Right renal pelvis (tissue), 4 donors: ENCODE data around the gene LRSAM1. TPM values are rescaled to one million over a fixed set of nuclear protein-coding genes. Genes with fewer than 3 reads are reported as not detected.

Experiments used
- DNase-seq, 4 donors: peaks; one replicate each; pipeline ENCODE4 v3.0.0-alpha.2; 2013; ENCODE audit warnings: low read depth in 4 of 4, low spot score in 3 of 4, missing footprints in 1 of 4
- polyA plus RNA-seq, 4 donors: library from polyadenylated mRNA; unstranded; fragments of 120-200 nt; gene quantifications; one replicate each; pipeline ENCODE4 v1.2.1, GENCODE V29; 2013; ENCODE audit not compliant: insufficient read length in 4 of 4

LRSAM1 gene
- polyA plus RNA-seq, 4 donors: 12.5 to 18.4 (median 16.8) TPM

DNA sequence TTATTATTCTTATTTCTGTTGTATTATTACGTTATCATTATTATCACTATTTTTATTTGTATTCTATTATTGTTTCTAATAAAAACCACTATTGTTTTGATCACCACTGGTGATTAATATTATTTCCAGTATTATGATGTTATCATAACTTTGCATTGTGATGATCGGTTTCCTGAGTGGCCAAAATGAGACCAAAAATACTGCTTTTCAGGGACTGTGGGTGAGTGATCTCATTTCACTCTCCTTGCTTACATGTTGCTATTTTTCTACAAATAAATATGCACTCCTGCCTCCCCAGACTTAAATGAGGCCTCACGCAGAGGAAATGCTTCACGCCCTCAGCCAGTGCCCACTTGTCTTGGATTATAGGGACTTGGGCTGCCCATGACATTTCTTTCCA is 78.4 kb downstream of the LRSAM1 start:
- DNase-seq: no peak

DNA sequence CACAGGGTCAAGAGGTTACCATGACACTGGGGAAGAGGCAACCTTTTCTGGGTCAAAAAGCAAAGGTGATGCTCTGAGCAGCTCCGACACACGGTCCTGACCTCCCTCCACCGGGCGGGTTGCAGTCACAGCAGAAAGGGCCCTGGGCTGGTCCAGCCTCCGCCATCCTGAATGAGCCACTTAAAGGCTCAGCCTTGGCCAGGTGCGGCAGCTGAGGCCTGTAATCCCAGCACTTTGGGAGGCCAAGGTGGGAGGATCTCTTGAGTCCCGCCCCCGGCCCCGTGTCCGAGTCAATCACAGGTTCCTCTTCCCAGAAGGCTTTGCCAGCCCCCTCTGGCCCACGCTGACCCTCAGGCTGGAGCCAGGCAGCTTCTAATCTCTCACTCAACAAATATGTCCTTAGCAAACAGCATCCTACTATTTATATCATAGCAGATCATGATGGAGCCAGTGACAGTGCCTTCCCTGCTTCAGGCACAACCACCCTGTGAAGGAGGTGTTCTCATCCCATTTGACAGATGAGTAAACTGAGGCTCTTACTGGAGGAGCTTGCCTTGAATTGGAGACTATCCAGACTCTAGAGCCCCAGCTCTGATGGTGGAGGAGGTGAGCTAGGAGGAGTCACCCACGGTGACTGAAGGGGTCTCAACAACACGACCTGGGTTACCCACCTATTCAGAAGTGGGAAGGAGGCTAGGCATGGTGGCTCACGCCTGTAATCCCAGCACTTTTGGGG is 79.1 kb downstream of the LRSAM1 start:
- no peak for DNase-seq

DNA sequence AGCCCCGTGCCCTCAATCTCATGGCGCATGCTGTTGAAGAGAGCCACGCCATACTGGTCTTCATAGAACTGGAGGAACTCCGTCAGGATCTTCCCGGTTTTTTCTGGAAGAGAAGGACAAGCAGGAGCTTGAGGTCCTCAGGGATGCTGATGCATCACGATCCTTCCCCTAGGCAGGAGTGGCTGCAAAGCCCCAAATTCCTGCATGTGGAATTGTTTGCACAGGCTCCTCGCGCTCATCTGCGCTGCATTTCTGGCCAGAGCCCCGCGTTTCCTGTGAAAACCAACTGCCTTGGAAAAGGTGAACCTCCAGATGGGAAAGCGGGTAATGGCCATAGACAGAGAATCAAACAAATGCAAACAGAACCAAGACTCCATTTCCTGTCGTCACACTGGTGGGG is 80.4 kb downstream of the LRSAM1 start:
- DNase-seq: no peak

DNA sequence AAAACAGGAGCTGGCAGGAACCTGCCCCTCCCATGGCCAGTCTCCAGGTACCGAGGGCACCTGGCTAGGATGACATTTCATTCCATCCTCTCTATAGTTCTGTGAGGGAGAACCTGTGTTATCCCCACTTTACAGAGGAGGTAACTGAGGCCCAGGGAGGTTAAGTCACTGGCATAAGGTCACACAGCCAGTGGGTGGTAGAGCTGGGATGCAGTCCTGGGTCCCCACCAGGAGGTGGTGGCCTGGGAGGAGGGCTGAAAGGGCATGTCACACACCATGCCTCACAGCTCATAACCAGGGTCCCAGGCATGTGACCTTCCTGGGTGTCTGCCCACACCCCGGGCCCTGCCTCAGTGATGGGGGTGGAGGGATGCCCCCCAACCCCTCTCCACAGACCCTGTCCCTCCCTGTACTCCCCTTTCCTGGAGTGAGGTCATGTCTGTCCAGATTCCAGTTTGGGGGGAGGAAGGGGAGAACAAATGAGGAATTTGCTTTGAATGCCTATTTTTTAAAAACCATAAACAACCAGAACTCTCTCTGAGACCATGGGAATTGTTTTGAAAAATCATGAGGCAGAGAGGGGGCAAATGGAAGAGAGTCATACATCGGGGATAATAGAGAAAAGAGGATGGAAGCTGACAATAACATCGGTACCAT is 83.1 kb downstream of the LRSAM1 start:
- no peak for DNase-seq

DNA sequence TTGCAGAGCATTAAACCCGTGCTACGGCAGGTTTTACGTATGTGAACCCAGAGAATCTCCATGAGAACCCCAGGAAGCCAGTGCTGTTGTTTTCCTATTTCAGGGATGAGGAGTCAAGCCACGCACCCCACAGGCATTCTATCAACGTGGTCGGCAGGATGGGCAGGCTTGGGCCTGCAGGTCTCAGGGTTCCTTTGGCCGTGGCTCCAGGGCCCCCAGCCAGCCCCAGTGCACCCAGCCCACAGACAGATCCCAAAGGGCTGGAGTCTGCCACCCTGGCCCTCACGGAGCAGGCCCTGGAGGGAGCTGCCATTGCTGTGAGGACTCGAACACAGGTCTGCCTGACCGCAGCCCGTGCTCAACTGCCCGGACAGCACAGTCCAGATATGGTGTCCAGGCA is 83.6 kb downstream of the LRSAM1 start:
- DNase-seq: no peak

DNA sequence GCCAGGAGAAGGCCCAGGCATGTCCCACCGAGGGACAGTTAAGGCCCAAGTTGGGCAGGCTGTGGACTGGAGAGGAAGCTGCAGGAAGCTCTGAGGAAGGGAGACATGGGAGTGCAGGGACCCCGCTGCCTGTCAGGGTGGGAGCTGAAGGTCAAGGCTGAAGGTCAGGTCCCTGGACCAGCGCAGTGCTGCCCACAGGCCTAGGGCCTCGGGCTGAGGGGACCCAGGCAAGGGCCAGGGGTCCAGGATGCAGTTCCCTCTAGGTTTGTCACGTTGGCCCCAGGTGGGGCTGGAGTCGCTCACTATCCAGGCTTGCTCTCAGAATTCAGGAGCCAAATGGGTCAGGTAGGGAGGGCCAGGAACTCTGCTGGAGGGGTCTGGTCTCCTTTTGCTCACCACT is 84.1 kb downstream of the LRSAM1 start:
- no peak for DNase-seq

DNA sequence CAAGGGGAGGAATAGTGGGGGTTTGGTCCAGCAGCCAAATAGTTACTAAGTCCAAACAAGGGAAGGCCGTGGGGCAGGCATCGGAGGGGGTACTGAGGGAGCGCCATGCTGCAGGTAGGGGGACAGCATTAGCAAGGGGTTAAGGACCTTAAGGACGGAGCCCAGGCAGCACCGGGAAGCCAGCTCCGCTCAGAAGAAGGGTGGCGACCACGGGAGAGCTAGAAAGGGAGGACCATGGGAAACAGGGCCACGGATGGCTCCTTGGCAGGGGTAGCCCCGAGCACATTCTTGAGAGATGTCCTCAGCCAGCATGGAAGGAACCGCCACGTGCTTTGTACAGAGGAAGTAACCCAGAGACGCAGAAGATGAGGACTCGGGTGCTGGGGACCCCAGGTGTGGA is 84.5 kb downstream of the LRSAM1 start:
- no peak for DNase-seq

DNA sequence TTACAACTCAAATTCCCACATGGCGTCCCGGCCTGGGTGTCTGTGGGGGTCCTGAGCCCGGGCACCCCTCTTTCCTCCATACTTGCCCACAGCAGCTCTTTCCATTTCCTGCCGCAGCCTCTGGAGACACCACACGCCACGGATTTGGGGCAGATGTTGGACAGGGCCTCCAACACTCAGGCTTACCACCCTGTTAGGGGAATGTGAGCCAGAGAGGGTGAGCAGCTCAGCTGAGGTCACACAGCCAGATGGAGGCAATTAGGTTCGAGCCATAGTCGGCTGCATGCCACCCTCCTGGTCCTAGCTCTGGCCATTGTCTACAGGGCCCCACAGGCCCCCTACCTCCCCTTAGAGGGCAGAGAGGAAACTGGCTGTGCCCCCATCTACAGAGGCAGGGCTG is 85.2 kb downstream of the LRSAM1 start:
- DNase-seq: no peak

DNA sequence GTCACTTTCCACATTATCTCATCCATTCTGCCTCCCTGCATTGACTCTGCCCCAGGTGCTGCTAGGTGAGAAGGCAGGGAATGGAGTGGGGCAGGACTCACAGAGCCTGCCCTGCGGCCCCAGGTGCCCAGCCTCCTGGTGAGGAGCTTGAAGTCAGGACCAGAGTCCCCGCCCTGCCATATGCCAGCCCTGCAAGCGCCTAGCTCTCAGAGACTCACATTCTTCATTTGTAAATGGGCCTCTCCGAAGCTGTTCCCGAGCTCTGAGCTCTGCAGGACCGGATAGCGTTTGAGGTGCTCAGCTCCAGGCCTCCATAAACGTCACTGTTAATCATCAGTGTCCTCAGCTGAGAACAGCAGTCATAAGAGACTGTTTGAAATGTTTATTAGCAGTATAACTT is 85.7 kb downstream of the LRSAM1 start:
- no peak for DNase-seq

DNA sequence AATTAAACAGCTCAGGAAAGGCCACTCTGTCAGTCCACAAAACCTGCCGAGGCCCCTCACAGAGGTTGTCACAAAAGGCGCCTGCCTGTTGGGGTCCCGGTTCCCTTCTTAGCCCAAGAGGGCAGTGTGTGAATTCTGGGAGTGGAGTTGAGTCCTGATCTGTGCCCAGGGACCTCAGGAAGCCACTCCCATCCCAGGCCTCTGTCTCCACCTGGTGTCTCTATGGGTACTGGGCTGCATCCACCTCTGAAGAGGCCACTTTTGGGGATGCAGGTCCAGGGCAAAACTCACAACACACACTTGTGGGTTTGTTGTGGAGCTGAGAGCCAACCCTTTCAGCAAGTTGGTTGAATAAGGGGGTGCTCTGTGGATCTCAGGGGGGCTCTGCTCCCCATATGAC is 86.5 kb downstream of the LRSAM1 start:
- DNase-seq: no peak

DNA sequence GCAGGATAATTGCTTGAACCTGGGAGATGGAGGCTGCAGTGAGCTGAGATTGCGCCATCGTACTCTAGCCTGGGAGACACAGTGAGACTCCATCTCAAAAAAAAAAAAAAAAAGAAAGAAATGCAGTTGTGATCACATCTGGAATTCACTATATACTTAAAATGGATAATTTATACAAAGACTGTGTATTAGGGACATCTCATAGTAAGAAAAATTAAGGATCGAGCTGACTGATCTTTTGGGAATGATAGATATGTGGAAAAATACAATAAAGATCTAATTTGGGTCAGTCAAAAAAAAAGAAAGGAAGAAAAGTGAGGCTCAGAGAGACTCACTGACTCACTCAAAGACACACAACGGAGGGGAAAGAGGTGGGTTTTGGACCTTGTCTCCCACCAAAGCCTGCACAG is 87.5 kb downstream of the LRSAM1 start:
- no peak for DNase-seq

DNA sequence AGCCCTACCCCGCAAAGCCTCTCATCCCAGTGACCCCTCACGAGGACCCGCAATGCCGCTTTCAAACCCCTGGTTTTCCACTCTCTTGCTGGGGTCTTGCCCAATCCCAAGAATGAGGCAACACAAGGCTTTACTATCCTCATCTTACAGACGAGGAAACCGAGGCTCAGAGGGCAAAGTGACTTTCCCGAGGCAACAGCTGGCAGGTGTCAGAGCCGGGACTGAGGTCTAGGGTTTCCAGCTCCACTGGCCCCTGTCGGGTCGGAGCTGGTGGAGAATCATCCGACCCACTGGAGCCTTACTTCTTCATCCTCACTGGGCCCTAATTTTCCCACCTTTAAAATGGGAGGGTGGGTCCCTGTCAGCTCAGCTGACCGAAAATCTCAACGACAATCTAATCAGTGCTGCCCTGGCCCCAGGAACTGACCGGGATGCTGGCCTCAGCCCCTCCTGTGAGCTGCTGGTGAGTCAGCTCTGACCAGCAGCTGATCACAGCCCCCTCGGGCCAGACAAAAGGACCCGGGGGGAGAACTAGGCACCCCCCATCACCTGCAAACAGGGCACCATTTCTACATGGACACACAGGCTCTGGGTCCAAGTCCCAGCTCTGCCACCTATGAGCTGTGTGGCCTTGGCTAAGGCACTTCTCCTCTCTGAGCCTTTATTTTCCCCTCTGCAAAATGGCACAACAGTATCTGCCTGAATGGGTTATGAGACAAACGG is 88.1 kb downstream of the LRSAM1 start:
- no peak for DNase-seq

DNA sequence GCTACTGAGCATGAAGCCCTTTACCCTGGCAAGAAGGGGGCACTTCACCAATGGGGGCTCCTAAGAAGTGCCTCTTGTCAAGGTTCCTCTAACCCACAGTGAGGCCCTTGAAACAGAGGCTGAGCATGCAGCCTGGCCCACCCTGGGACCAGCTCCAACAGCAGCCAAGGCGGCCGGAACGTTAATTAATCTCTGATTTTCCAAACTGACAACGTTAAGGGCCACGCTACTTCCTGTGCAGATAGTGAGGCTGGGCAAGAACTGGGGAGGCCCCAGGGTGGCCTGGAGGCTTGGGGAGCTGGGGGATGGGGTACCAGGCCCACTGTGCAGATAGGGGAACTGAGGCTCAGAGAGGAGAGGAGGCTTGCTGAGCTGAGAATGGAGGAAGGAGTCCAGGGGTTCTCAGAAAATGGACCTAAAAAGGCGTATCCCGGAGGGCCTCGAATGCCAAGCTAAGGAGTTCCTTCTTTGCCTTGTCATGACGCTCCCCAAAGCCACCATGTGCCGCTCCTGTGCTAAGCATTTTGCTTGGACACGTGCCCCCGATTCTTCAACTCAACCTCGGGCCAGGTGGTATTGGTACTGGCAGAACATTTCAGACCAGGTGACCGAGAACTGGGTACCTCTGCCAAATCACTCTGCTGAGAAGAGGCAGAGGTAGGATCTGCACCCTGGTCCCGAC is 88.8 kb downstream of the LRSAM1 start:
- DNase-seq: no peak

DNA sequence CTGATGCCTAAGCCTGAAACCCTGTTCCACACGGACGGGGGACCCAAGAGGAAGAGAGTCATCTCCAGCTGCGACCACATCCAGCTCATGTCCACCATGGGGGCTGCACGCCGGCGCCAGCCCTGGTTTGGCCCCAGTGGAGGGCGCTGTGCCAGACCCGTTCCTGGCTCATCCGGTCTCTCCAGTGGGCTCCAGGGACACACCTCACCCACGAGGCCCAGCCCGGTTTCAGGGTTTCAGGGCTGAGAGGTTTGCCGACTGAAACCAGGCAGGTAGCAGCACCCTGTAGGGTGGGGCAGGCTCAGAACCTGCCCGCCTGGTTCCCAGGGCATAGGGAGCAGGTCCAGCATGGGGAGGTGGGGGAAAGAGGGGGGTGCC is 89.3 kb downstream of the LRSAM1 start:
- DNase-seq: no peak

DNA sequence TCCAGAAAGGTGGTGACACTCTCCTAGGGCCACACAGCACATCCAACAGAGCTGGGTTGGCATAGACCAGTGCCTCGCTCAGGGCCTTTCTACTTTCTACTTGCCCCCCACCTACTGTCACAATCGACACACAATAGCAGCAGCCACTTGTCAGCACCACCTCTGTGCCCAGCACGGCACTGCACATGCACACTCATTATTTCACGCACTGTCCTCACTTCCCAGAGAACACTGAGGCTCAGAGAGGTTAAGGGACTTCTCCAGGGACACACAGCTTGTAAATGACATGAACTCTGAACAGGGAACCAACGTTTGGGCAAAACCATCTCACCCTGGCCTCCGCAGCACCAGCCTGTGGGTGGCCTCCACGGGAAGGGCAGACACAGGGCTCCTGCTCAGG is 89.9 kb downstream of the LRSAM1 start:
- no peak for DNase-seq

DNA sequence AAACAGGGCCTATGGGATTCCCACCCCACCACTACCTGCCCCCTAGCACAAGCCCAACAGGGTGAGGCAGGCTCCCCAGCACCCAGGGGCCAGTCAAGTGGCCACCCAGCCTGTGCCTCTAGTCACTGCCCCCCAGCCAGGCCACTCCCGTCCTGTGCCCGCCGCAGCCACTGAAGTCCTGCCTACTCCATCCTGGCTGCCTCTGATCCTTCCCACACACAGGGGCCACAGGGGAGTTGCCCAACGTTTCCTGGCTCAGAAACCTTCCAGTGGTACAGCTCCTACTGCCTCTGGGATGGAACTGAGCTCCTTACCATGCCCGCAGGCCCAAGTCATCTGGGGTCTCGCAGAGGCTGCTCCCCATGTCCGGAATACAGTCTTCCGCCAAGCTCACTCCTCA is 90.6 kb downstream of the LRSAM1 start:
- DNase-seq: no peak

DNA sequence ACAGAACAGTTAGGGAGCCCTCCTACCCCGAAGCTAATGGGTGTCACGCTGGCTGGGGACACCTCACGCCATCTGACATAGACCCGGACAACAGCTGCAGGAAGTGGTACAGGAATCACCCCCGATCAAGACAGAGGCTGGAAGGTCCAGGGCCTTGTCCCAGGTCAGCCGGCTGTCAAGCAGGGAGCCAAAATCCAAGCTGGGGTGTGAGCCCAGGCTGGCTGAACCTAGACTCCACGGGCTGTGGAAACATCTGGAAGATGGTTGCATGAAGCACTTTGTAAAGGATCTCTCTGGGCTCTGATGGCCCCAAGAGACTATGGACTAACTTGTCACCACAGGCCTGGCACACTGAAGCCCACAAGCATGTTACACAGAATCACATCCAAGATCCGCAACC is 91.9 kb downstream of the LRSAM1 start:
- DNase-seq: no peak

DNA sequence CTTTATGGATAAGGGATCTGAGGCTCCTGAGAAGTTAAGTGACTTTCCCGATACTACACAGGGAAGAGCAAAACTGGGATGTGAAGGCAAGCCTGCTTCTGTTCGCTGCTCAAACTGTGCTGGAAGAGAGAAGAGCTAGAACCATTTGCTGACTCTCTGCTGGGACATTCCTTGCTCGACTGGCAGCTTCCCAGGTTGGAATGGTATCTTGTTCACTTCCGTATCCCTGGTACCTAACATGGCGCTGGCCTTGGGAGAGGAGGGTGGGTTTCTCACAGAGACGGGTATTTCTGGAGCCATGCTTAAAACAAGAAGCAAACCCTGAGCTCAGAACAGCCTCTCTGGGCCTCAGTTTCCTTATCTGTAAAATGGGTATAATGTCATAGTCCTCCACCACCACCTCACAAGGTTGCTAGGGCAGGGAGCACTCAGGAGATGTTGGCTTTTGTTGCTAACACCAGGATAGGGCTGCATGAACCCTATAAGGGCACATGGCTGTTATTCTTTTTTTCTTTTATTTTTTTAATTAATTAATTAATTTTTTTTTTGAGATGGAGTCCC is 92.7 kb downstream of the LRSAM1 start:
- DNase-seq: no peak

DNA sequence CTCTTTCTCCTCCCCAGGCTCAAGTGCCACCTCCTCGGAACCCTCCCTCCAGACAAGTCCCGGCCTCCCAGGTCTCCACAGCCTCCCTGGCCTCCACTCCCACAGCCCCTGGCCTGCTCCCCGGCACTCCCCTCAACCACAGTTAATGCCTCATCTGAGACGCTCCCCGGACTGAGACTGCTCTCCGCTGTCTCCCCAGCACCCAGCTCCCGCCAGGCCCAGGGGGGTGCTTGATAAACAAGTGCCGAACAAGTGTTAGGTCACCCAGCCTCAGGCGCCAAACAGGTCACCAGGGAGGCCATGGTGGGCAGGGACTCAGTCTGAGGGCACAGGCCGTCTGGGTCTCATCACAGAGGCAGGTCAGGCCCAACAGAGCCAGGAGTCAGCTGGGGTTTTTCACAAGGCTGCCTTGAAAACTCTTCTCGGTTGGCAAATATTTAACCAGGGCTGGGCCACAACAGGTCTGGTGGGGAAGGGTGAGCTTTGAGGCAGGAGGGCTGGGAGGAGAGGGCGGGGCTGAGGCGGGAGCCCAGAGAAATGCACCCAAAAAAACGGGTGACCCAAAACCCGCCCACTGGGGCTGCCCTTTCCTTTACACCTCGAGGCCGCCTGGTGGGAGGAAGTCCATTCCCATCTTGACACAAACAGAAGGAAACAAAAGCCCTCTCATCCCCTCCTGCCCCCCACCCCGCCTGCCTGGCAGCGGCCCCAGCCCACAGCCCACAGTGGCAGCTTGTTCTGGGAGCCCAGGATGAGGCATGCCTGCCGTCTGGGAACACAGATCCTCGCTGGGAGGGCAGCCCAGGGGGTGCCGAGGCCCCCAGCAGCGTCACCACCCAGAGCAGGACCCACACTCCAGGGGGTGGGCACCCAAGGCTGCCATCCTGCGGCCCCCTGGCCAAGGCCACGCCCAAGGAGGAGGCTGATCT is 94.2 kb downstream of the LRSAM1 start:
- no peak for DNase-seq
